ENCODE measurements around the gene CDK11A. TPM values are rescaled to one million over a fixed set of nuclear protein-coding genes. Genes with fewer than 3 reads are reported as not detected.
"Not testable (repeated sequence)": the region's sequence is repeated elsewhere in the genome, so short reads cannot be mapped to it uniquely, and the experiment has no call there.

The CDK11A gene
- total RNA-seq, 1 donor from 2014 or later: 51.7 TPM

DNA sequence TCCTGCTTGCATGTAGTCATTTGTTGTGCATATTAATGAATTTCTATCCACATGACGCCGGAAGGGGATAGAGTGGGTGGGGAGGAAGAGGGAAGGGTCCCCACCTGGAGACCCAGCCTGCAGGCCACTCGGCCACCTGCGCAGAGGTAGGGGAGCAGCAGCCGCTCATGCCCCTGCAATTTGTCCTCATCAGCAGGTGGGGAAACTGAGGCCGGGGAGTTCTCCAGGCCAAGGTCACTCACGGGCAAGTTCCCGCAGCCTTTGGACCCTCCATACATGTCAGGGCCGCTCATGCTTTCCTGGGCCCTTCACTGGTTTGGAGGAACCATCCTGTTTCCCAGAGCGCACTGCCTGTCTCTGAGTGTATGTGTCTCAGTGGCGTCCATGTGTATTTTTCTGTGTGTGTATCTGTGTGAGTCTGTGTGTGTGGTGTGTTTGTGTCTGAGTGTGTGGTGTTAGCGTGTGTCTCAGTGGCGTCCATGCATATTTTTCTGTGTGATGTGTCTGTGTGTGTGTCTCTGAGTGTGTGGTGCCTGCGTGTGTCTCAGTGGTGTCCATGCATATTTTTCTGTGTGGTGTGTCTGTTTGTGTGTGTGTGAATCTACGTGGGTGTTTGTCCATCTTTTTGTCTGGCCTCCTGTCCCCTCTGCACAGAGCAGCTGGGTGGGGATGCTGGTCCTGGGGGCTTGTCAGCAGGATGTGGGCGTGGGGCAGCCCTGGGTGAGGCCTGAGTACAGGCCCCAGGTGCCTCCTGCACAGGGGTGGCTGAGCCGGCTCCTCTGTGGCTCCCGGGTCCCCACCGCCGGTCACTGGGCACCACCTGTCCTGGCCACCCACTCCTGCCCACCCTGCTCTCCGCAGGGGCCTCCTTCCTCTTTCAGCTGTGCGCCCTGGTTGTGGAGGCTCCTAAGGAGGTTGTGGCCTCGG, 27.5 kb downstream of the CDK11A start:
- intact Hi-C loops (cut with DNase I): not testable (repeated sequence)

GRCh38 chr1:1692714-1693647, 31.2 kb downstream of the CDK11A start, which contains the start of gene SLC35E2B:
Gene SLC35E2B (minus strand): TSS chr1:1692795. CDS start chr1:1676699, 16,096 bp downstream.
- DNase-seq: peak; percentile 95
- Histone ChIP-seq H3K4me3 (peak within 1 kb of the TSS; percentile 50), H3K27ac (peak within 1 kb of the TSS; percentile 90)
- H3K36me3 ChIP-seq; intact Hi-C loops (cut with DNase I); H3K9me3 ChIP-seq; H3K4me1 ChIP-seq; H3K27me3 ChIP-seq: not testable (repeated sequence)
- peak; percentile 91 for ATAC-seq

More for the DNA sequence above, 27.5 kb downstream of the CDK11A start:
- ATAC-seq, H3K9me3 ChIP-seq, H3K4me1 ChIP-seq, H3K4me3 ChIP-seq, H3K36me3 ChIP-seq, H3K27ac ChIP-seq, H3K27me3 ChIP-seq: not testable (repeated sequence)
- peak; percentile 29 for DNase-seq

DNA sequence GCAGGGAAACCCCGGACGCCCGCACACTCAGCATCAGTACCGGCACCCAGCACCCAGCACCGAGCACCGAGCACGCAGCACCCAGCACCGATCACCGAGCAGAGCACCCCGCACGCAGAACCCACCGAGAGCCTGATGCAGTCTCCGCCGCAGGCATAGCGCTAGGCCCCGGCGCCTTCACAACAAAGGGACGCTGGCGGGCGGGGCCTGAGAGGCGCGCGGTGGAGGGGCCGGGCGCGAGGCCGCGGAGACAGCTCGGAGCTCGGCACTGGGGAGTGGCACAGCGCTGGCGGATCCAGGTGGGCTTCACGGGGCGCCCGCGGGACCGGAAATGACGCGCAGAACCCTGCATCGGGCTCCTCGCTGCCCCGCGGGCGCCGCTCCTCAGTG, 31.8 kb downstream of the CDK11A start:
- intact Hi-C loops (cut with DNase I); H3K4me1 ChIP-seq; H3K9me3 ChIP-seq; H3K36me3 ChIP-seq; H3K27me3 ChIP-seq: not testable (repeated sequence)
- Histone ChIP-seq H3K4me3 (peak overlapping the region; percentile 50), H3K27ac (peak overlapping the region; percentile 90)
- ATAC-seq: peak; percentile 78
- peak; percentile 89 for DNase-seq

GRCh38 chr1:1691443-1691842, 32.7 kb downstream of the CDK11A start:
- ATAC-seq; H3K9me3 ChIP-seq; H3K4me1 ChIP-seq; H3K27ac ChIP-seq; H3K27me3 ChIP-seq; DNase-seq; intact Hi-C loops (cut with DNase I); H3K36me3 ChIP-seq: not testable (repeated sequence)
- H3K4me3 ChIP-seq: peak overlapping the region; percentile 33

DNA sequence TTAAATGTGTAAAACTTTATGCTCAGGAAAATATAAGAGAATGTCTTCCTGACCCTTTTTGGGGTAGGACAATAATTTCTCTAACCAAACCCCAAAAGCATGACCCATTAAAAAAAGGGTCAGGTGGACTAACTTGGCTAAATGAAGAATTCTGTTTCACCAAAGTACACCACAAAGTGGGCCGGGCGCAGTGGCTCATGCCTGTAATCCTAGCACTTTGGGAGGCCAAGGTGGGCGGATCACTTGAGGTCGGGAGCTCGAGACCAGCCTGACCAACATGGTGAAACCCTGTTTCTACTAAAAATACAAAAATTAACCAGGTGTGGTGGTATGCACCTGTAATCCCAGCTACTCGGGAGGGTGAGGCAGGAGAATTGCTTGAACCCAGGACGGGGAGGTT, 34.6 kb downstream of the CDK11A start:
- not testable (repeated sequence) for H3K27ac ChIP-seq

DNA sequence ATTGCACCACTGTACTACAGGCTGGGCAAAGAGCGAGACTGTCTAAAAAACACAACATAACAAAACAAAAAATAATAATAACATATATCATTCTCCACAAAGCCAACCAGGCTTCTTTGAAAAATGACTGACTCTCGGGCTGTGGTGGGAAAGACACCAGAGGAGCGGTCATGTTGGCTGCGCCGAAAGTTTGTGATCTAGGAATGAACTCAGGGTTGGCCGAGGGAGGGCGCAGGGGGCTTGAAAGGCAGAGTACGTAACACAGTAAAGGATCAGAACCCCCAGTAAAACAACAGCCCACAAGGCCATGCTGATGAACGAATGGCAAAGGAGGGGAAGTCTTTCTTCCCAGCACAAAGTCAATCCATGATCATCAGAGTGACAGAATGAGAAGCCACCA, 36.3 kb downstream of the CDK11A start:
- intact Hi-C loops (cut with DNase I): no loop called here
- no peak overlapping the region for H3K4me3 ChIP-seq
- no peak overlapping the region for H3K27ac ChIP-seq
- H3K4me1 ChIP-seq: peaks cover 14% of the 10 kb centered on the region
- ATAC-seq: no peak
- no peak for TF ChIP-seq CTCF (IDR thresholded peaks at IDR 0.05)
- H3K9me3 ChIP-seq: no peaks in the 10 kb centered on the region
- no peak for DNase-seq
- H3K36me3 ChIP-seq: no peaks in the 10 kb centered on the region
- H3K27me3 ChIP-seq: no peaks in the 10 kb centered on the region

More for the DNA sequence above, 34.6 kb downstream of the CDK11A start:
- H3K4me1 ChIP-seq; H3K9me3 ChIP-seq; H3K27me3 ChIP-seq; intact Hi-C loops (cut with DNase I); H3K36me3 ChIP-seq; H3K4me3 ChIP-seq; ATAC-seq: not testable (repeated sequence)
- DNase-seq: peak; percentile 9

GRCh38 chr1:1684031-1684681, 40.0 kb downstream of the CDK11A start:
- H3K36me3 ChIP-seq: peaks cover 3% of the 10 kb centered on the region
- no peaks in the 10 kb centered on the region for H3K9me3 ChIP-seq
- ATAC-seq (no peak), DNase-seq (no peak)
- no peak overlapping the region for H3K4me3 ChIP-seq
- peaks cover 14% of the 10 kb centered on the region for H3K4me1 ChIP-seq
- no peak overlapping the region for H3K27ac ChIP-seq
- intact Hi-C loops (cut with DNase I): no loop called here
- no peak for TF ChIP-seq CTCF (IDR thresholded peaks at IDR 0.05)
- H3K27me3 ChIP-seq: no peaks in the 10 kb centered on the region

Measured in upper lobe of right lung (tissue), 1 donor.